GM21381 (cell line): ENCODE data around the gene EYS.

ENCODE experiments used
- ATAC-seq: cut with Tn5 transposase; IDR thresholded peaks from one replicate; pipeline ENCODE4 v1.9.1; 2021; ENCODE audit warnings: mild to moderate bottlenecking, moderate library complexity; ENCODE audit not compliant: unreplicated experiment

Gene EYS

GRCh38 chr6:64750910-64751309 is 956.1 kb downstream of the EYS start:
- no peak for ATAC-seq

GRCh38 chr6:64737418-64737817 is 969.6 kb downstream of the EYS start:
- ATAC-seq: no peak

- no peak for ATAC-seq
Measured at GRCh38 chr6:64736421-64736950, 970.5 kb downstream of the EYS start.

- ATAC-seq: no peak
Measured at GRCh38 chr6:64733433-64733832, 973.6 kb downstream of the EYS start.

- ATAC-seq: no peak
Measured at GRCh38 chr6:64732888-64733287, 974.1 kb downstream of the EYS start.

- ATAC-seq: no peak
Measured at GRCh38 chr6:64729522-64729921, 977.5 kb downstream of the EYS start.

GRCh38 chr6:64727075-64727474 is 980.0 kb downstream of the EYS start:
- no peak for ATAC-seq

GRCh38 chr6:64724091-64724490 is 982.9 kb downstream of the EYS start:
- no peak for ATAC-seq

- no peak for ATAC-seq
Measured at GRCh38 chr6:64723327-64724058, 983.5 kb downstream of the EYS start.

- no peak for ATAC-seq
Measured at GRCh38 chr6:64721865-64722264, 985.2 kb downstream of the EYS start.

- ATAC-seq: no peak
Measured at GRCh38 chr6:64717281-64717680, 989.7 kb downstream of the EYS start.

- ATAC-seq: no peak
Measured at GRCh38 chr6:64715624-64716023, 991.4 kb downstream of the EYS start.

- no peak for ATAC-seq
Measured at GRCh38 chr6:64714073-64714472, 993.0 kb downstream of the EYS start.

- ATAC-seq: no peak
Measured at GRCh38 chr6:64713175-64713574, 993.9 kb downstream of the EYS start.

GRCh38 chr6:64712606-64713005 is 994.4 kb downstream of the EYS start:
- ATAC-seq: no peak

- ATAC-seq: no peak
Measured at GRCh38 chr6:64703922-64704321, 1003.1 kb downstream of the EYS start.

GRCh38 chr6:64696053-64696452 is 1011.0 kb downstream of the EYS start:
- no peak for ATAC-seq

GRCh38 chr6:64694356-64694755 is 1012.7 kb downstream of the EYS start:
- ATAC-seq: no peak

GRCh38 chr6:64691064-64691463 is 1016.0 kb downstream of the EYS start:
- ATAC-seq: no peak

GRCh38 chr6:64685401-64685800 is 1021.6 kb downstream of the EYS start:
- ATAC-seq: no peak

GRCh38 chr6:64683682-64684081 is 1023.3 kb downstream of the EYS start:
- ATAC-seq: no peak

- no peak for ATAC-seq
Measured at GRCh38 chr6:64681416-64682160, 1025.4 kb downstream of the EYS start.
